GM12872 (cell line): ENCODE data around the gene REEP6.

Source experiments
- TF ChIP-seq, protein P1 (sequence below): IDR thresholded peaks from 3 replicates; pipeline ENCODE4 v1.5.1; 2011; ENCODE audit warnings: low read depth, mild to moderate bottlenecking, low read length, moderate library complexity; ENCODE audit not compliant: insufficient read depth

The REEP6 gene

DNA sequence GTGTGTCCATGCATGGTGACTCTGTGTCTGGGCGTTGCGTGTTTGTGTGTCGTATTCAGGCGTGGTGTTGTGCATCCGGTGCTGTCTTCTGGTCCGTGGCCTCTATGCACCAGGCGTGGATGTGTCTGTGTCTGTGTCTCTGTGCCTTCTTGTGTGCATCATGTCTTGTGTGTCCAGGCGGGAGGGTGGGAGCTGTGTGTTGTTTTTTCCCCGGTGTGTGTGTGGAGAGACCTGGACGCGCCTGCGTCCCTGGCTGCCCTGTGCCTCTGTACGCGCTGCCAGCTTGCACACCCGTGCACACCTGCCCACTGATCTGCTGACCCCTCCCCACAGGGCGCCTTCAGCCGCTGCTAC is 34.0 kb downstream of the REEP6 start:
- TF ChIP-seq, protein P1, sequence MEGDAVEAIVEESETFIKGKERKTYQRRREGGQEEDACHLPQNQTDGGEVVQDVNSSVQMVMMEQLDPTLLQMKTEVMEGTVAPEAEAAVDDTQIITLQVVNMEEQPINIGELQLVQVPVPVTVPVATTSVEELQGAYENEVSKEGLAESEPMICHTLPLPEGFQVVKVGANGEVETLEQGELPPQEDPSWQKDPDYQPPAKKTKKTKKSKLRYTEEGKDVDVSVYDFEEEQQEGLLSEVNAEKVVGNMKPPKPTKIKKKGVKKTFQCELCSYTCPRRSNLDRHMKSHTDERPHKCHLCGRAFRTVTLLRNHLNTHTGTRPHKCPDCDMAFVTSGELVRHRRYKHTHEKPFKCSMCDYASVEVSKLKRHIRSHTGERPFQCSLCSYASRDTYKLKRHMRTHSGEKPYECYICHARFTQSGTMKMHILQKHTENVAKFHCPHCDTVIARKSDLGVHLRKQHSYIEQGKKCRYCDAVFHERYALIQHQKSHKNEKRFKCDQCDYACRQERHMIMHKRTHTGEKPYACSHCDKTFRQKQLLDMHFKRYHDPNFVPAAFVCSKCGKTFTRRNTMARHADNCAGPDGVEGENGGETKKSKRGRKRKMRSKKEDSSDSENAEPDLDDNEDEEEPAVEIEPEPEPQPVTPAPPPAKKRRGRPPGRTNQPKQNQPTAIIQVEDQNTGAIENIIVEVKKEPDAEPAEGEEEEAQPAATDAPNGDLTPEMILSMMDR, result no peak

DNA sequence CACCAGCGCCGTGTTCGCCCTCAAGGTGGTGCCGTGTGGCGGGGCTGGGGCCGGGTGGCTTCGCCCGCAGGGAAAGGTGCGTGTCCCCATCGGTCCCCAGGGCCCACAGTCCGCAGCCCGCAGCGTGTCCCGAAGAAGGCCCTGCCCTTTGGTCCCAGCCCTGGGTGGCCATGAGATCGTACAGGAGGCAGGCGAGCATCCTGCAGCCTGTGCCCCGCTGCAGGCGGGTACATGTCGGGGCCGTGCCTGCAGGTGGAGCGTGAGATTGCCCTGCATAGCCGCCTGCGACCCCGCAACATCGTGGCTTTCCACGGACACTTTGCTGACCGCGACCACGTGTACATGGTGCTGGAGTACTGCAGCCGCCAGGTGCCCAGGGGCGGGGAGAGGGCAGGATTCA is 34.4 kb downstream of the REEP6 start:
- TF ChIP-seq, protein P1, result no peak

DNA sequence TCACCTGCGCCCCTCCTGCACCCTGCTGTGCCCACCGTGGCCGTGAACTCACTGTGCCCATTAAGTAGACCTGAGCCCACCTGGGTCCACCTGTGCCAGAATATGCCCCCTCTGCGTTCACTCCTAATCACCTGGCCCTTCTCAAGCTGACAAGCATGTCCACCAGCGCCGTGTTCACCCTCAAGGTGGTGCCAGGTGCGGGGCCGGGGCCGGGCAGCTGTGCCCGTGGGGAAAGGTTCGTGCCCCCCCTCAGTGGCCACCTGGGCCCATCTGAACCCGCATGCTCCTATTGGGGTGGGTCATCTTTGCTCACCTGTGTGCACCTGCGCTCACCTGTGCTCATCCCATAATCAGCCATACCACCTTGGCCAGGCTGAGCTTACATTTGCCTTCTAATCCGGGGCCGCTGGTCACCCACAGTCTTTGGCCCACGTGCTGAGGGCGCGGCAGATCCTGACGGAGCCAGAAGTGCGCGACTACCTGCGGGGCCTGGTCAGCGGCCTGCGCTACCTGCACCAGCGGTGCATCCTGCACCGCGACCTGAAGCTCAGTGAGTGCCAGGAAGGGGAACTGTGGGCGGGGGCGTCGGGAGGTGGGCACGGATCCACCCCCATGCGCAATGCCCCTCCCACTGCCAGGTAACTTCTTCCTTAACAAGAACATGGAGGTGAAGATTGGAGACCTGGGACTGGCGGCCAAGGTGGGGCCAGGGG is 35.2 kb downstream of the REEP6 start:
- TF ChIP-seq, protein P1, result no peak

DNA sequence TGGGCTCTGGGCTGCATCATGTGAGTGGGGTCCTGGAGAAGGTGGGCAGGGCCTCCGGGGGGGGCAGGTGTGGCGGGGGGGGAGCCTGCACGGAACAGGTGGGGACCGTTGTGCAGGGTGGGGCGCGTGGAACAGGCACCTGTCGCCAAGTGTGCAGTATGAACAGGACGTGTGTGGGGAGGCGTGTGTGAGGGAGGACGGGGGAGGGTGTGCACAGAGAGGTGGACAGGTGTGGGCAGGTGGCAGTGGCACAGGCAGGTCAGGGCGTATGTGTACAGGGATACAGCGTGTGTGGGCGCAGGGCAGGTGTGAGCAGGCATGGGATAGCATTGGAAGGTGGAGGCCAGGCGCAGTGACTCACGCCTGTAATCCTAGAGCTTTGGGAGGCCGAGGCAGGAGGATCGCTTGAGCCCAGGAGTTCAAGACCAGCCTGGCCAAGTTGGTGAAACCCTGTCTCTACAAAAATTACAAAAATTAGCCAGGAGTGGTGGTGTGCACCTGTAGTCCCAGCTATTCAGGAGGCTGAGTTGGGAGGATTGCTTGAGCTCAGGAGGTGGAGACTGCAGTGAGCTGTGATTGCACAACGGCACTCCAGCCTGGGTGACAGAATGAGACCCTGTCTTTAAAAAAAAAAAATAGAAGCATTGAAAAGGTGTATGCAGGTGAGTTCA is 36.1 kb downstream of the REEP6 start:
- TF ChIP-seq, protein P1, result no peak

DNA sequence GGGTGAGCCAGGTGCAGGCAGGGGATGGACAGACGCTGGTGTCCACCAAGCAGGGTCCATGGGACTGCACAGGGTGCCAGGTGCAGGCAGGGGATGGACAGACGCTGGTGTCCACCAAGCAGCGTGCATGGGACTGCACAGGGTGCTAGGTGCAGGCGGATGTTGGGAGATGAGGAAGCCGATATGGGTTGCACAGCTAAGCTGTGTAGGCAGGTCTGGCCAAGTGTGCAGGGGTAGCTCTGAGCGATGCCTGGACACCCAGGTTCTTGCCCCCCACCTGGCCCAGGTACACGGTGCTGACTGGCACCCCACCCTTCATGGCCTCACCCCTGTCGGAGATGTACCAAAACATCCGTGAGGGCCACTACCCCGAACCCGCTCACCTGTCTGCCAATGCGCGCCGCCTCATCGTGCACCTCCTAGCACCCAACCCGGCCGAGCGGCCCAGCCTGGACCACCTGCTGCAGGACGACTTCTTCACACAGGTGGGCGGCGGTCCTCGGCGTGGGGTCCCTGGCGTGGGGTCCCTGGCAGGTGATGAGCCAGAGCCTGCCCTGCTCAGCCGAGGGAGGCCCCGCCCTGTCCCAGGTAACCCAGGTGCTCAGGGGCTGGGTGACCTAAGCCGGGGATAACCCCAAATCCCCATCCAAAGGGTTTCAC is 36.8 kb downstream of the REEP6 start:
- TF ChIP-seq, protein P1, result no peak

DNA sequence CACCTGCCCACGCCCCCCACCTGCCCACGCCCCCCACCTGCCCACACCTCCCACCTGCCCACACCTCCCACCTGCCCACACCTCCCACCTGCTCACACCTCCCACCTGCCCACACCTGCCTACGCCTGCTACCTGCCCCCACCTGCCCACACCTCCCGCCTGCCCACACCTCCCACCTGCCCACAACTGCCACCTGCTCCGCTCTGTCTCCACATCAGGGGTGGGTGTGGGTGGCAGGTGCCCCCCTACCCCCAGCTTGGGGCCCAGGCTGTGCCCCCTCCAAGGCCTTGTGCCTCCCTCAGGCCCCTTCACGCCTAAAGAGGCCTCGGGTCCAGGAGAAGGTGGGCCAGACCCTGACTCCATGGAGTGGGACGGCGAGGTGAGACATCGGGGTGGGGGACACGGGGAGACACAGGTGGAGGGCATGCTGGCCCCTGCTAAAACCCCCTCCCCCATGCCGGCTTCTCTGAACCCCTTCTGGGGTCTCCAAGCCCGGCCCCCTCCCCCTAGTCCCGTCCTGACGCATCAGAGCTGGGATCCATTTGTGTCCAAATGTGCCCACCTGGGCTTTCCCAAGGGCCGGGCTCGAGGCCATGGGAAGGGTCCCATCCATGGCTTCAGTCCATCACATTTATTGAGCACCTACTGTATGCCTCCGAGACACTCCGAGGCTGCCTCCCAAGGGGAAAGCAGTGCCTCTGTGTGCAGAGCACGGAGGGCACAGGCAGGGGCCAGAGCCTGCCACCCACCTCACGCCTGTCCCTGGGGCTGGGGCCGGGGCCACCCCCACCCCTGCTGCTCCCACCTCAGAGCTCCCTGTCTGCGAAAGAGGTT is 37.8 kb downstream of the REEP6 start:
- TF ChIP-seq, protein P1, result no peak

DNA sequence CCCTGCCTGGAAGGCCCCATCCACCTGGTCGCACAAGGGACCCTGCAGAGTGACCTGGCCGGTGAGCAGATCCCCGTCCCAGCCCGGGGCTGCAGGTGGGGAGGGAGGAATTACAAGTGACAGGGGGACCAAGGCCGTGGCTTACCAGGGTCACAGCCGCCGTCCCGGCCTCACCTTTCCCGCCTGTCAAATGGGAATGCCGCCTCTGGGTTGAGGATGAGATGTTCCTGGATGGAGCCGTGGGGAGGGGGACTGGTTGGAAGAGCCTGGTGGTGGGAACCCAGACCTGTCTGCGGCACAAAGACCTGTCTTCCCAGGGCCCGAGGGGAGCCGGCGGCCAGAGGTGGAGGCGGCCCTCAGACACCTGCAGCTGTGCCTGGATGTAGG is 38.4 kb downstream of the REEP6 start:
- TF ChIP-seq, protein P1, result no peak
